IMR-90 (cell line): Measurements from ENCODE around the gene RASD2. TPM values are rescaled to one million over a fixed set of nuclear protein-coding genes. Genes with fewer than 3 reads are reported as not detected.
A peak's percentile ranks its signal among the peaks of the same experiment; 100 is the strongest.

Source experiments
- ATAC-seq: fragments of 200-7000 bp; cut with Tn5 transposase; 2 replicates; pipeline ENCODE4 v1.9.1; 2020; ENCODE audit warnings: low read depth, mild to moderate bottlenecking, moderate library complexity
- BruUV-seq: library from RNA; stranded (reverse); fragments of 400-500 nt; replicated peaks from 2 replicates; lab custom pipeline; 2021; lab: Mats Ljungman, UMichigan
- CTCF ChIA-PET: fragments of 300-600 bp; formaldehyde crosslinking; extraction: SDS; loops from one replicate; lab custom pipeline; 2021; ENCODE audit warnings: antibody characterized with exemption; lab: Yijun Ruan, JAX
- POLR2A ChIA-PET: fragments of 300-600 bp; sonication (Branson Sonifier 250); formaldehyde crosslinking; loops from one replicate; lab custom pipeline; 2022; ENCODE audit warnings: antibody characterized with exemption; ENCODE audit not compliant: unreplicated experiment; lab: Charles Lee
- DNase-seq: peaks from one replicate; pipeline ENCODE4 v3.0.0; 2013
- H2AFZ ChIP-seq: replicated peaks from 2 replicates; pipeline ENCODE3; 2013; ENCODE audit warnings: low read length, mild to moderate bottlenecking; ENCODE audit not compliant: poor library complexity
- H2AK5ac ChIP-seq: 2 replicates; pipeline ENCODE4 v1.6.1; 2013; ENCODE audit warnings: low read depth, low read length, inconsistent platforms
- H2AK9ac ChIP-seq: replicated peaks from 2 replicates; pipeline ENCODE3; 2013; ENCODE audit warnings: mild to moderate bottlenecking, low read depth, low read length, moderate library complexity; ENCODE audit not compliant: poor library complexity
- H2BK120ac ChIP-seq: 2 replicates; pipeline ENCODE4 v1.6.1; 2013; ENCODE audit warnings: low read depth, low read length, inconsistent platforms
- H2BK15ac ChIP-seq: 3 replicates; pipeline ENCODE4 v1.6.1; 2013; ENCODE audit warnings: low read depth, low read length, inconsistent platforms
- H2BK20ac ChIP-seq: 2 replicates; pipeline ENCODE4 v1.6.1; 2013; ENCODE audit warnings: low read depth, mild to moderate bottlenecking, inconsistent platforms, low read length, moderate library complexity
- H2BK5ac ChIP-seq: 2 replicates; pipeline ENCODE4 v1.6.1; 2013; ENCODE audit warnings: mild to moderate bottlenecking, low read depth, low read length, inconsistent platforms; ENCODE audit not compliant: poor library complexity, severe bottlenecking
- H3K14ac ChIP-seq: replicated peaks from 2 replicates; pipeline ENCODE4 v1.6.1; 2013; ENCODE audit warnings: low read depth, low read length, inconsistent platforms
- H3K18ac ChIP-seq: 2 replicates; pipeline ENCODE4 v1.6.1; 2013; ENCODE audit warnings: low read depth, low read length, control low read depth
- H3K23ac ChIP-seq: 2 replicates; pipeline ENCODE4 v1.6.1; 2013; ENCODE audit warnings: low read depth, low read length, inconsistent platforms
- H3K27ac ChIP-seq: 2 replicates; pipeline ENCODE4 v1.5.1; 2013; ENCODE audit warnings: mild to moderate bottlenecking, control low read depth, low read length; ENCODE audit not compliant: insufficient read depth
- H3K27me3 ChIP-seq: 2 replicates; pipeline ENCODE4 v1.6.1; 2013; ENCODE audit warnings: low read length; ENCODE audit not compliant: control insufficient read depth, insufficient read depth
- H3K36me3 ChIP-seq: 2 replicates; pipeline ENCODE4 v1.6.1; 2013; ENCODE audit warnings: low read length, mixed read lengths; ENCODE audit not compliant: control insufficient read depth, insufficient read depth
- H3K4ac ChIP-seq: 2 replicates; pipeline ENCODE4 v1.6.1; 2013; ENCODE audit warnings: low read depth, low read length, inconsistent platforms
- H3K4me1 ChIP-seq: 2 replicates; pipeline ENCODE4 v1.6.1; 2013; ENCODE audit warnings: low read length, mixed read lengths; ENCODE audit not compliant: control insufficient read depth, insufficient read depth
- H3K4me2 ChIP-seq: 2 replicates; pipeline ENCODE4 v1.6.1; 2013; ENCODE audit warnings: low read depth, mild to moderate bottlenecking, control low read depth, low read length, moderate library complexity
- H3K4me3 ChIP-seq: 2 replicates; pipeline ENCODE4 v1.5.1; 2013; ENCODE audit warnings: low read depth, mild to moderate bottlenecking, control low read depth, low read length, moderate library complexity; ENCODE audit not compliant: insufficient read depth
- H3K56ac ChIP-seq: 2 replicates; pipeline ENCODE4 v1.6.1; 2013; ENCODE audit warnings: low read length, inconsistent platforms; ENCODE audit not compliant: insufficient read depth; ENCODE audit errors: extremely low read depth
- H3K79me1 ChIP-seq, 2 experiments: 2 replicates each; pipeline ENCODE4 v1.6.1; 2013; ENCODE audit warnings: low read length in 2 of 2, inconsistent platforms in 1 of 2, low read depth in 1 of 2
- H3K9ac ChIP-seq: 2 replicates; pipeline ENCODE4 v1.6.1; 2013; ENCODE audit warnings: low read depth, low read length, control low read depth
- H3K9me1 ChIP-seq: 2 replicates; pipeline ENCODE4 v1.6.1; 2013; ENCODE audit warnings: low read length, inconsistent platforms; ENCODE audit not compliant: insufficient read depth
- H3K9me3 ChIP-seq: 2 replicates; pipeline ENCODE4 v1.6.1; 2013; ENCODE audit warnings: low read length; ENCODE audit not compliant: control insufficient read depth, insufficient read depth
- H4K20me1 ChIP-seq: 2 replicates; pipeline ENCODE4 v1.6.1; 2013; ENCODE audit warnings: low read length, inconsistent platforms; ENCODE audit not compliant: insufficient read depth
- H4K5ac ChIP-seq: 2 replicates; pipeline ENCODE4 v1.6.1; 2013; ENCODE audit warnings: mild to moderate bottlenecking, low read depth, low read length, control low read depth
- H4K8ac ChIP-seq, 2 experiments: 2 replicates each; pipeline ENCODE4 v1.6.1; 2013; ENCODE audit warnings: low read depth in 2 of 2, low read length in 2 of 2, control low read depth in 1 of 2, inconsistent platforms in 1 of 2
- H4K91ac ChIP-seq: 2 replicates; pipeline ENCODE4 v1.6.1; 2013; ENCODE audit warnings: low read depth, low read length, inconsistent platforms; ENCODE audit not compliant: insufficient read depth
- BHLHE40 ChIP-seq: fragments of 150-350 bp; IDR thresholded peaks from 2 replicates; pipeline ENCODE4 v1.6.1; 2016; ENCODE audit warnings: mild to moderate bottlenecking, low read depth, low read length
- CHD1 ChIP-seq: IDR thresholded peaks from 2 replicates; pipeline ENCODE4 v1.6.1; 2012; ENCODE audit warnings: low read depth, low read length, improper control_type of control experiment
- MAFK ChIP-seq: IDR thresholded peaks from 2 replicates; pipeline ENCODE4 v1.6.1; 2012; ENCODE audit warnings: low read depth, low read length, improper control_type of control experiment
- MXI1 ChIP-seq: IDR thresholded peaks from 2 replicates; pipeline ENCODE4 v1.6.1; 2012; ENCODE audit warnings: low read depth, mild to moderate bottlenecking, low read length, moderate library complexity, borderline replicate concordance
- NFE2L2 ChIP-seq: fragments of 150-350 bp; IDR thresholded peaks from 2 replicates; pipeline ENCODE4 v1.6.1; 2016; ENCODE audit warnings: low read depth, mild to moderate bottlenecking, low read length
- RAD21 ChIP-seq: IDR thresholded peaks from 2 replicates; pipeline ENCODE4 v1.6.1; 2012; ENCODE audit warnings: low read length, improper control_type of control experiment
- RCOR1 ChIP-seq: IDR thresholded peaks from 2 replicates; pipeline ENCODE4 v1.6.1; 2012; ENCODE audit warnings: mild to moderate bottlenecking, low read length, improper control_type of control experiment; ENCODE audit not compliant: insufficient replicate concordance
- SMC3 ChIP-seq: fragments of 150-350 bp; IDR thresholded peaks from 2 replicates; pipeline ENCODE4 v1.6.1; 2016; ENCODE audit warnings: low read depth, mild to moderate bottlenecking, antibody characterized with exemption, low read length, moderate library complexity
- WGBS, 2 experiments: methylation state at CpG; one replicate each; pipeline versions ENCODE4 v1.1.5 to v1.1.7; 2013; ENCODE audit warnings: missing lambda C conversion rate in 2 of 2; ENCODE audit not compliant: insufficient read length in 1 of 2; ENCODE audit errors: extremely low coverage in 2 of 2; 5-methylcytosine and 5-hydroxymethylcytosine counted together
- dilution Hi-C: fragments of 300-500 bp; cut with HindIII; formaldehyde crosslinking; loops from one replicate; pipeline ENCODE4 v1.14.3; 2018; ENCODE audit warnings: low sequenced_read_pairs; ENCODE audit not compliant: unreplicated experiment
- in situ Hi-C: fragments of 300-500 bp; cut with MboI; formaldehyde crosslinking; loops from 3 replicates; pipeline ENCODE4 v1.14.3; 2019; ENCODE audit warnings: low sequenced_read_pairs, inconsistent platforms, mixed read lengths
- intact Hi-C: fragments of 100-400 bp; cut with micrococcal nuclease; formaldehyde crosslinking; loops from 2 replicates; pipeline ENCODE4 v1.10.0; 2022
- polyA plus RNA-seq, 3 experiments: library from polyadenylated mRNA; depleted of rRNA; stranded (reverse); fragments of >200 nt; gene quantifications; 2 replicates each; pipeline ENCODE4 v1.2.3, GENCODE V29; 2012; ENCODE audit warnings: low replicate concordance in 1 of 3
- total RNA-seq: library from RNA; depleted of rRNA; stranded (reverse); fragments of >200 nt; gene quantifications from 2 replicates; pipeline ENCODE4 v1.2.3, GENCODE V29; 2012
- TF ChIP-seq, protein P1 (sequence below): fragments of 150-350 bp; IDR thresholded peaks from 2 replicates; pipeline ENCODE4 v1.6.1; 2017; ENCODE audit warnings: mild to moderate bottlenecking, antibody characterized with exemption, low read length, low read depth

The RASD2 gene
- total and polyA plus RNA-seq, 2 of the 4 experiments (the other 2 are of a cell fraction), result under 0.01 to 0.32 TPM

DNA sequence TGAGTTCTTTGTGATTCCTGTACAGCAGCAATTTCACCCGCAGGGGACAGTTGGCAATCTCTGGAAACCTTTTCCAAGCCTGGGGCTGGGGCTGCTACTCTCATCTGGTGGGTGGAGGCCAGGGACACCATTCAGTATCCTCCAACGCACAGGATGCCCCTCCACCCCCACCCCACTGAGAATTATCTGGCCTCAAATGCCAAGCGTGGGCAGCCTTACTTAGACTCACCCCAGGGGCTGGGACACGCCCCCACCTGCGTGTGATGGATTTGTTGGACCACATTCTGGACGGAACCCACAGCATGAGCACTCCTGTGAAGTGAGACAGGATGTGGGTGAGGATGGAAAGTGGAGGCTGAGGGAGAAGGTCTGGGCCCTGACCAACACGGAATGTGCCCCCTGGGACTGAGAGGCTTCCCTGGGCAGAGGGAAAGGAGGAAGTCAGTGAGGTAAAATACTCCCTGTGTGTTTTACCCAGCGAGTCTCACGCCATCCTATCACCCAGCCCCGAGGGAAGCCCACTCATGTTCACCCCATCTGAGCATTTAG is 13.7 kb downstream of the RASD2 start:
- no peak for DNase-seq
- dilution Hi-C loops, result no loop called here
- Histone ChIP-seq H3K9ac (no peak overlapping the region), H2AK9ac (peak overlapping the region; percentile 52), H4K91ac (no peak overlapping the region), H3K9me1 (0 out of 2 replicates have a peak, but pooled peaks cover 5% of the 10 kb centered on the region), H3K23ac (no peak overlapping the region; the same call in 1 of the 2 replicates), H3K36me3 (no peaks in the 10 kb centered on the region), H4K20me1 (no peaks in the 10 kb centered on the region), H3K4ac (no peak overlapping the region; the same call in 1 of the 2 replicates), H3K14ac (no peak overlapping the region), H2AFZ (no peak overlapping the region), H3K18ac (no peak overlapping the region), H2AK5ac (no peak overlapping the region), H4K5ac (no peak overlapping the region), H2BK120ac (no peak overlapping the region), H3K27me3 (no peaks in the 10 kb centered on the region), H2BK15ac (no peak overlapping the region), H3K27ac (no peak overlapping the region), H3K4me1 (peaks cover 9% of the 10 kb centered on the region), H2BK5ac (no peak overlapping the region), H3K79me1 (no peaks in the 10 kb centered on the region), H3K56ac (no peak overlapping the region), H3K9me3 (peaks cover 4% of the 10 kb centered on the region; the same call in 1 of the 2 replicates), H3K4me2 (no peak overlapping the region), H2BK20ac (no peak overlapping the region), H3K4me3 (no peak overlapping the region), H4K8ac (no peak overlapping the region)
- CTCF ChIA-PET, result no interaction called here
- no peak for ATAC-seq
- POLR2A ChIA-PET, result no interaction called here
- WGBS, 2 experiments, result no CpG with 5 or more reads among the region's 10 CpGs
- BruUV-seq, result no TSS peak
- in situ Hi-C loops, result no loop called here
- TF ChIP-seq MAFK (no peak), CHD1 (no peak), MXI1 (no peak), SMC3 (no peak), NFE2L2 (no peak), RAD21 (no peak), RCOR1 (no peak), BHLHE40 (no peak)
- TF ChIP-seq, protein P1, sequence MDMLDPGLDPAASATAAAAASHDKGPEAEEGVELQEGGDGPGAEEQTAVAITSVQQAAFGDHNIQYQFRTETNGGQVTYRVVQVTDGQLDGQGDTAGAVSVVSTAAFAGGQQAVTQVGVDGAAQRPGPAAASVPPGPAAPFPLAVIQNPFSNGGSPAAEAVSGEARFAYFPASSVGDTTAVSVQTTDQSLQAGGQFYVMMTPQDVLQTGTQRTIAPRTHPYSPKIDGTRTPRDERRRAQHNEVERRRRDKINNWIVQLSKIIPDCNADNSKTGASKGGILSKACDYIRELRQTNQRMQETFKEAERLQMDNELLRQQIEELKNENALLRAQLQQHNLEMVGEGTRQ, result no peak
- intact Hi-C loops, result no loop called here
